Activated gamma-delta T cell (primary cell): ENCODE data around the gene ZNF579.
A peak's percentile ranks its signal among the peaks of the same experiment; 100 is the strongest.

Experiments
- DNase-seq: peaks from one replicate; lab custom pipeline; 2025; lab: John Stamatoyannopoulos, UW
- total RNA-seq, 2 donors: gene quantifications; one replicate each; lab custom pipeline; 2026; lab: John Stamatoyannopoulos, UW

Gene ZNF579
- total RNA-seq = 5.6 to 6.1 reads per million in 2 donors

- DNase-seq = no peak
Measured at GRCh38 chr19:55580628-55581144, at the start of gene ZNF579. ZNF579 (minus strand) TSS chr19:55580848; CDS start chr19:55579639, 1,209 bp downstream.

- DNase-seq = no peak
Measured at GRCh38 chr19:55626350-55626749, 45.7 kb upstream of the ZNF579 start.

GRCh38 chr19:55625004-55625326, 44.3 kb upstream of the ZNF579 start:
- DNase-seq = no peak

- peak; percentile 86 for DNase-seq
Measured at GRCh38 chr19:55624109-55625003, 43.7 kb upstream of the ZNF579 start, which contains the start of gene ZNF784. ZNF784 (minus strand) TSS chr19:55624566; CDS start chr19:55624561, 5 bp downstream.

DNA sequence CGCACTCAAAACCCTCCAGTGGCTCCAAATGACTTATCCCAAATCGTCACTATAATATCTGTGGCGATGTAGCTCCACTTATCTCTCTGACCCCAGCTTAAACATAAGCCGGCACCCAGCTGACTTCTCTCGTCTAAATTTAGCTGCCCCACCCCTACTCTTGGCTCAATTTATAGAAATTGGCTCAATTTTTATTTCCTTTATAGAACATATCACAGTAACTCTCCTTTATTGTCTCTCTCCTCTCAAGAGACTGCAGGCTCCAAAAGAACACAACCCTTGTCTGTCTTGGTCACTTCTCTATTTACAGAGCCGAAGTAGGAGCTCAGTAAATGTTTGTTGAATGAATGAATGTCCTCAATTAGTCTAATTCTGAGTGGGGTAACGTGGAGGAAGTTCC, 42.9 kb upstream of the ZNF579 start:
- DNase-seq = no peak

DNA sequence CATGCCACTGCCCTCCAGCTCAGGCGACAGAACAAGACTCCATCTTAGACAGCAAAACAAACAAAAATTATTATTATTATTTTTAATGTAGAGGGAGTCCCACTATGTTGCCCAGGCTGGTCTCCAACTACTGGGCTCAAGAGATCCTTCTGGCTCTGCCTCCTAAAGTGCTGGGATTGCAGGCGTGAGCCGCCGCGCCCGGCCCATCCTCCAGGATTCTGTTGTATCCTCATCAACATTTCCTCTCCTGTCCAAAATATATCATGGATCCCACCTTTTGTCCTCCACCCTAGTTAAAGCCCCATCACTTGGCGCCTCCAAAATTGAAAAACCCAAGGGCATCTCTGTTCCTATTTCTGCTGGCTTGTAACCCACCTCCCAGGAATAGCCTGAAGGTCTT, 42.5 kb upstream of the ZNF579 start:
- DNase-seq = no peak

DNA sequence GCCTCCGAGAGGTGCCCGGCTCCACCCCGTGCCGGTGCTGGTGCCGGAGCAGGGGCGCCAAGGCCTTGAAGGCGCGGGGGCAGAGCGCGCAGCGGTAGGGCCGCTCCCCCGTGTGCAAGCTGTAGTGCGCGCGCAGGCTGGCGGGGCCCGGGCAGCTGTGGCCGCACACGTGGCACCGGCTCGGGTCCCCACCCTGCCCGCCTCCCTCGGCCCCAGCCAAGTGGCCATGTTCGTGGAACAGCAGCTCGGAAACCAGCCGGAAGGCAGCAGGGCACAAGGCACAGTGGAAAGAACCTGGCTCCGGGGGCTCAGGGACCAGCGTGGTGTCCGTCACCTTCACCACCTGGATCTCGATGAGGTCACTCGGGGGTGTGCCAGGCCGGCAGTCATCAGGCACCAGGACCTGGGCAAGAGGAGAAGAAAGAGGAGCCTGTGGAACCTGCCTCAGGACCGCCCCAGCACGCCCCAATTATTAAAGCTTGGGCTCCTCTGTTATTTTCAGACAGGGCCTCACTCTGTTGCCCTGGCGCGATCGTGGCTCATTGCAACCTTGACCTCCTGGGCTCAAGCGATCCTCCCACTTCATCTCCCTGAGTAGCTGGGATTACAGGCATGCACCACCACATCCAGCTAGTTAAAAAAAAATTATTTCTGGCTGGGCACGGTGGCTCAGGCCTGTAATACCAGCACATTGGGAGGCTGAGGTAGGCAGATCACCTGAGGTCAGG, 41.8 kb upstream of the ZNF579 start:
- no peak for DNase-seq

DNA sequence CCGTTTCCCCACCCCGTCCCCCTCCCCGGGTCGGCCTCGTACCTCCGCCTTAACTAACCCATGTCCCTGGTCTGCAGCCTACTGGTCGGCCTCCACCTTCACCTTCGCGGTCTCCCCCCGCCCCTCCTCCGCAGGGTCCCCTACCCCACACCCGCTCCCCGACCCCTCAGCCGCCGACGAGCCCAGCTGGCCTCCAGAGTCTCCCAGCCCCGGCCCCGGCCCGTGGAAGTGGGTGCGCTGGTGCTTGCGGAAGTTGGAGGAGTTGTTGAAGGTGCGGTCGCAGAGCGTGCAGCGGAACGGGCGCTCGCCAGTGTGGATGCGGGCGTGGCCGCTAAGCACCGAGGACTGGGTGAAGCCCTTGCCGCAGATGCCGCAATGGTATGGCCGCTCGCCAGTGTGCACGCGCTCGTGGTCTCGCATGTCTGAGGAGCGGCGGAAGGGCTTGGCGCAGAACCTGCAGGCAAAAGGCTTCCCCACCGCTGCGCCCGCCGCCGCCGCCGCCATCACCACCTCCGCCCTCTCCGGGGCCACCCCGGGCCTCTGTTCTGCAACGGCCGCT, 41.1 kb upstream of the ZNF579 start:
- DNase-seq = no peak

DNA sequence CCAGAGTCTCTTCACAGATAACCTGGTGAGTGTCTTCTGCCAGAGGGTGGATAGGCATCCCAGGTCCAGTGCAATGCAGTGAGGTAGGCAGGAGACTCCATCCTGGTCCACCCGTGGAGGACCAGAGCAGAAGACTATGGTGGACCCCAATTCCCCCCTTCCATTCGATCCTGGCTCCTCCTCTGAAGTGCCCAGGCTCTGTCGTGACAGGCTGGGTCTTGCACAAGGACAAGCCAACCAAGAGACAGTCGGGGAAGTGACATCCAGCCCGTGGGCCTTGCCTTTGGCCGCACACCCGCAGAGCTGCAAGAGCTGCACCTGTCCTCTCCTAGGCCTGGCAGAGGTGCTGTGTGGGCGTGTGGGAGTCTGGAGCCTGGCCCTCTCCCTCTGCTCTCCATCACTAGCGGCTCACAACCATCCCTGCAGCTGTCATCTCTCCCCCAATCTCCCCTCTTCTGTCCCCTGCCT, 40.6 kb upstream of the ZNF579 start:
- no peak for DNase-seq

GRCh38 chr19:55620410-55621204, 40.0 kb upstream of the ZNF579 start:
- DNase-seq = no peak

DNA sequence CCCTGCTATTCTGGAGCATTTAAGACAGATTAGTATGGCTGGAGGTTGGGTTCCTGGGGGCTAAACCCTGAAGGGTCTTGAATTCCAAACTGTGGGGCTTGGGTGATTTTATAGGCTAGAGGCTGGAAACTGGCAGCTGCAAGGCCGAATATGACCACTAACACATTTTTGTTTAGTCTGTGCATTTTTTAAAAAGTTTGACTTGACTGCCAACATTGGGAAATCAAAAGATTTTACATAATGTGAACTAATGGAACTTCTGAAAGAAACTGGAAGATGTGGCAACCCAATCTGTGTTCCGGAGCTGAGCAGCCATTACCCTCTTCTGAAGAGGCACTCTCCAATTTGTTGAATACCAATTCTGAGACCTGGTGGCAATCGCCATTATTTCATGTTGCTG, 38.6 kb upstream of the ZNF579 start:
- DNase-seq = no peak

DNA sequence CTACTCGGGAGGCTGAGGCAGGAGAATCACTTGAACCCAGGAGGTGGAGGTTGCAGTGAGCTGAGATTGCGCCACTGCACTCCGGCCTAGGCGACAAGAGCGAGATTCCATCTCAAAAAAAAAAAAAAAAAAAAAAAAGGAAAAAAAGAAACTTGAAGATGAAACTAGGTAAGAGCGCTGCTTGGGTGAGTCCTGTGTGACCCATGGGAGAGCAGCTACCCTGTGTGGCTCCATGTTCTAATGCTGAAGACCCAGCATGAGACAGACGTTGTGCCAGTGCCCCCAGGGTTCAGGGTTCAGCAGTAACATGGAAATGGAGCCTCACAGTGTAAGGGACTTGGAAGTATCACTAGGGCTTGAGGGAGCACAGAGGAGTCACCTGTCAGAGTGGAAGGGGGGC, 37.8 kb upstream of the ZNF579 start:
- no peak for DNase-seq

GRCh38 chr19:55617426-55617825, 36.8 kb upstream of the ZNF579 start:
- no peak for DNase-seq

- no peak for DNase-seq
Measured at GRCh38 chr19:55616395-55616875, 35.8 kb upstream of the ZNF579 start.

- no peak for DNase-seq
Measured at GRCh38 chr19:55615543-55616394, 35.1 kb upstream of the ZNF579 start.

GRCh38 chr19:55614711-55615542, 34.3 kb upstream of the ZNF579 start:
- no peak for DNase-seq

GRCh38 chr19:55613930-55614710, 33.5 kb upstream of the ZNF579 start:
- no peak for DNase-seq

GRCh38 chr19:55613396-55613795, 32.7 kb upstream of the ZNF579 start:
- no peak for DNase-seq
